GM19395 (cell line): ENCODE data around the gene AKAP1.

ENCODE experiments used
- ATAC-seq: cut with Tn5 transposase; IDR thresholded peaks from one replicate; pipeline ENCODE4 v1.9.1; 2021; ENCODE audit warnings: mild to moderate bottlenecking, moderate library complexity; ENCODE audit not compliant: unreplicated experiment

Gene AKAP1, protein sequence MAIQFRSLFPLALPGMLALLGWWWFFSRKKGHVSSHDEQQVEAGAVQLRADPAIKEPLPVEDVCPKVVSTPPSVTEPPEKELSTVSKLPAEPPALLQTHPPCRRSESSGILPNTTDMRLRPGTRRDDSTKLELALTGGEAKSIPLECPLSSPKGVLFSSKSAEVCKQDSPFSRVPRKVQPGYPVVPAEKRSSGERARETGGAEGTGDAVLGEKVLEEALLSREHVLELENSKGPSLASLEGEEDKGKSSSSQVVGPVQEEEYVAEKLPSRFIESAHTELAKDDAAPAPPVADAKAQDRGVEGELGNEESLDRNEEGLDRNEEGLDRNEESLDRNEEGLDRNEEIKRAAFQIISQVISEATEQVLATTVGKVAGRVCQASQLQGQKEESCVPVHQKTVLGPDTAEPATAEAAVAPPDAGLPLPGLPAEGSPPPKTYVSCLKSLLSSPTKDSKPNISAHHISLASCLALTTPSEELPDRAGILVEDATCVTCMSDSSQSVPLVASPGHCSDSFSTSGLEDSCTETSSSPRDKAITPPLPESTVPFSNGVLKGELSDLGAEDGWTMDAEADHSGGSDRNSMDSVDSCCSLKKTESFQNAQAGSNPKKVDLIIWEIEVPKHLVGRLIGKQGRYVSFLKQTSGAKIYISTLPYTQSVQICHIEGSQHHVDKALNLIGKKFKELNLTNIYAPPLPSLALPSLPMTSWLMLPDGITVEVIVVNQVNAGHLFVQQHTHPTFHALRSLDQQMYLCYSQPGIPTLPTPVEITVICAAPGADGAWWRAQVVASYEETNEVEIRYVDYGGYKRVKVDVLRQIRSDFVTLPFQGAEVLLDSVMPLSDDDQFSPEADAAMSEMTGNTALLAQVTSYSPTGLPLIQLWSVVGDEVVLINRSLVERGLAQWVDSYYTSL

DNA sequence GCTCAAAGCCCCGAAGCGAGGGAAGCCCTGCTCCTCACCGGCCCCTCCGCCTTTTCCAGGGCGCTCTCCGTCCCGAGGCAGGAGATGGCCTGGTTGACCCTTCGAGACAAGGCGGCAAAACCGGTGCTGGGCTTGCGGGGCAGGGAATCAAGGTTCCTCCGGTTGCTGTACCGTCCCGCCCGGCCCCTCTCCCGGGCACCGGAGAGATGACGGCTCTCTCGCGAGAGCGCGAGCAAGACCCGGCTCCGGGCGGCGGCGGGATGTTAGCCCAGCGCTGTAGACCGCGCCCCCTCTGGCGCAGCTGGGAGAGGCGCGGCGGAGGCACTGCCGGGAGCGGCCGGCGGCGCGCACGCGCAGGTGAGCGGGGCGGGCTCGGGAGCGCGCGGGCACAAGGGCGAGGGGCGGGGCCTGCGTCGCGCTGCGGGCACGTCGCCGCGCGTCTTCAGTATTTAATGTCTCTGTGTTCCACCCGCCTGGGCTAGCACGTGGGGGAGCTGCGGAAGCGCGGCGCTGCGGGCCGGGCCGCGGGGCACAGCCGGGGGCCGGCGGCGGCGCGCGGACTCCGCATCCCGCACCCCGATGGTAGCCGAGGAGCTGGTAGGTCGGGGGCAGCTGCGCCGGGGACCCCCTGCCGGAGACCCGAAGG, at the start of gene AKAP1:
TSS of gene AKAP1 (plus strand) at position 445 of the 646 bp plus-strand sequence. CDS start 20,219 bp downstream, outside the sequence.
- ATAC-seq, result peak; percentile 82

DNA sequence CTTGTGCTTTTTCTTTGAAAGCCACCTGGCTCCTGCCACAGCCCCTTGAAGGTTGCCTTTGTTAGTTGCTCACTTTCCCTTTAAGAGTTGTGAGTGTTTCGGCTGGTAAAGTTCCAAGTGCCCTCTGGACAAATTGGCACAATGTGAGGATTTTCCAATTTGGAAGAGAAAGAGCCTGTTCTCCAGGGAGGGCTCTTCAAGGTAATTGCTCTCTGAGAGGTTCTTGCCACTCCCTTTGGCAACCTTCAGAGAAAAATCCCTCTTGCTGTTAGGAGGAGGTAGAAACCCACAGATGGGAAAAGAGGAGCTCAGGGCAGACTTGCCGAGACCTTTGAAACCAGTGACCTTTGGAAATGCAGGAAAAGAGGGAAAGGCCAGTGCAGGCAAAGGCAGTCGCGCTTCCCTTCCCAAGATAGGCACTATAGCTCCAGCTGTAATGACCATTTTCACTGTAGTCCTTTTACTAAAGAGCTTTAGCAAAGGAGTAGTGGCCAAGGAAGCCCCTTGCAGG, 49.0 kb upstream of the AKAP1 start:
- no peak for ATAC-seq

DNA sequence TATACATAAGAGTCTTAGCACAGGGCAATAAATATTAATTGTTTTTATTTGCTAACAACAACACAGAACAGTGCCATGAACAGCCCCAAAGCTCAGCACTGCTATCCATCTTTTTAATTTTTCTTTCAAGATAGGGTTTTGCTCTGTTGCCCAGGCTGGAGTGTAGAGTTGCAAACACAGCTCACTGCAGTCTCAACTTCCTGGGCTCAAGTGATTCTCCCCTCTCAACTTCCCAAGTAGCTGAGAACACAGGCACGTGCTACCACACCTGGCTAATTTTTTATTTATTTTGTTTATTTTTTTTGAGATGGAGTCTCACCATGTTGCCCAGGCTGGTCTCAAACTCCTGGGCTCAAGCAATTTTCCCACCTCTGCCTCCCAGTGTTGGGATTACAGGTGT, 47.6 kb upstream of the AKAP1 start:
- no peak for ATAC-seq

DNA sequence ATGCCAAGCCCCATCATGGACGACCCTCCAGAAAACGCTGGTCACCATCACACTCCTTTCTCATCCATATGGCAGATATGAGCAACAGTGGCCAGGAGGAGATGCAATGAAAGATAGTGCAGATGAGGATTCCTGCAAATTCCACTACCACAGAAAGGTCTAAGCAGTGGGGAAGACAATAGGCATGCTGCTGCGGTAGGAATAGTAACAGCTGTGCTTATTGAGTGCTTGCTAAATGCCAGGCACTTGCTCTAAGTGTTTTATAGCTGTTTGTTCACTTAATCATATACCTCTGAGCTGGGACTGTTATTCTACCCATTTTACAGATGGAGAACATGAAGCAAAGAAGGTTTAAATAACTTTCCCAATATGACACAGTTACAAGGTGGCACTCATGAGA, 46.6 kb upstream of the AKAP1 start:
- ATAC-seq, result no peak

DNA sequence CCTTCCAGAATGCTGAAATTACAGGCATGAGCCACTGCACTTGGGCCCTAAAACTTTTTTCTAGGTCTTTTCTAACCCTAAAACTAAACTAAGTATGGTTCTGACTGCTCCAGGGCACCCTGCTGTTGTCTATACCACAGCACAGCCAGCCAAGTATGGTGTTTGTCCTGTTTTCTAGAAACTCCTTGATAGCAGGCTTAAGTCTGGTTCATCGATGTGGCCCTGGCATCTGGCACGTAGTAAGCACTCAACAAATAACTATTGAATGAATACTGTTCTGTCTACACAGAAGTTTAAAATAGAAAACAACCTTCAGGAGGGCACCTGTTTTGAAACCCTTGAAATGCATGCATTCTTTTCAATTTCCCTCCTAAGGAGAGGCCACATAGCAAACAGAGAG, 44.5 kb upstream of the AKAP1 start:
- ATAC-seq, result no peak

DNA sequence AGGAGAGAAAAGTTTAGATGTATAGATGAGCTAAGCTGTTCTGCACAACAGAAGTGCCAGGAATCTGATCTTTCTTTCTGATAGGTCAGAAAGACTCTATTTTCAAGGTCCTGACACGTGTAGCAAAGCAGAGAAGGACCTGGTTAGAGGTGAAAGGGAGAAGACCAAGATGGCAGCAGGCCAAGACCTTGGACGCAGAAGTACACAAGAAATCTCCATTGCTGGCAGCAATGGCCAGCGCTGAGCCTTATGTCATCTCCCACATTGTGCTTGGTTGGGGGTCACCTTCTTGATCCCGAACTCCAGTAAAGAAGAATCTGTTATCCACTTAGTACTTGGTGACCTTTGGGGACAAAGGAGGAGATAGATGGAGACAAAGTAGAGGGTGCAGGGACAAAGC, 41.8 kb upstream of the AKAP1 start:
- no peak for ATAC-seq

DNA sequence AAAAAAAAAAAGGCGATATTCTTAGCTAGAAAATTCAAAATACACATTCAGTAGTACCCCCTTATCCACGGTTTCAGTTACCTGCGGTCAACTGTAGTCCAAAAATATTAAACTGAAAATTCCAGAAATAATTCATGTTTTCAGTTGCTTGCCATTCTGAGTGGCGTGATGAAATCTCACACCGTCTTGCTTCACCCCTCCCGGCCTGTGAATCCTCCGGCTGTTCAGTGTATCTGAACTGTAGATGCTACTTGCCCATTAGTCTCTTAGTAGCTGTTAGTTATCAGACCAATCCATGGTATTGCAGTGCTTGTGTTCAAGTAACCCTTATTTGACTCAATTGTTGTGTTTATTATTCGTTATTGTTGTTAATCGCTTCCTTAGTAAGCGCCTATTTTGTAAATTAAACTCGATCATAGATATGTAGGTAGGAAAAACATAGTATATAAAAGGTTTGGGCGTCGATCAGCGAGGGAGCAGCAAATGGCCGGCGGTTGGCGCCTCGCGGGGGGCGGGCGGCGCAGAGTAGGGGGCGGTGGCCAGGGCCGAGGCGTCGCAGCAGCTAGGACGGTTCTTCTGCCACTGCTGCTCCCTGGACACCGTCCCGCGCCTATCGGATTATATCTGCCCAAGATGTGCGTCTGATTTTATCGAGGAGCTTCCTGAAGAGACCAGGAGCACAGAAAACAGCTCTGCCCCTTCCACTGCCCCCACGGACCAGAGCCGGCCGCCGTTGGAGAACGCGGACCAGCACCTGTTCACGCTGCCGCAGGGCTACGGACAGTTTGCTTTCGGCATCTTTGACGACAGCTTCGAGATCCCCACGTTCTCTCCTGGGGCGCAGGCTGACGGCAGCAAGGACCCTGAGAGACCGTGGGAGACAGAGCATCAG, 39.8 kb upstream of the AKAP1 start:
- peak; percentile 25 for ATAC-seq

DNA sequence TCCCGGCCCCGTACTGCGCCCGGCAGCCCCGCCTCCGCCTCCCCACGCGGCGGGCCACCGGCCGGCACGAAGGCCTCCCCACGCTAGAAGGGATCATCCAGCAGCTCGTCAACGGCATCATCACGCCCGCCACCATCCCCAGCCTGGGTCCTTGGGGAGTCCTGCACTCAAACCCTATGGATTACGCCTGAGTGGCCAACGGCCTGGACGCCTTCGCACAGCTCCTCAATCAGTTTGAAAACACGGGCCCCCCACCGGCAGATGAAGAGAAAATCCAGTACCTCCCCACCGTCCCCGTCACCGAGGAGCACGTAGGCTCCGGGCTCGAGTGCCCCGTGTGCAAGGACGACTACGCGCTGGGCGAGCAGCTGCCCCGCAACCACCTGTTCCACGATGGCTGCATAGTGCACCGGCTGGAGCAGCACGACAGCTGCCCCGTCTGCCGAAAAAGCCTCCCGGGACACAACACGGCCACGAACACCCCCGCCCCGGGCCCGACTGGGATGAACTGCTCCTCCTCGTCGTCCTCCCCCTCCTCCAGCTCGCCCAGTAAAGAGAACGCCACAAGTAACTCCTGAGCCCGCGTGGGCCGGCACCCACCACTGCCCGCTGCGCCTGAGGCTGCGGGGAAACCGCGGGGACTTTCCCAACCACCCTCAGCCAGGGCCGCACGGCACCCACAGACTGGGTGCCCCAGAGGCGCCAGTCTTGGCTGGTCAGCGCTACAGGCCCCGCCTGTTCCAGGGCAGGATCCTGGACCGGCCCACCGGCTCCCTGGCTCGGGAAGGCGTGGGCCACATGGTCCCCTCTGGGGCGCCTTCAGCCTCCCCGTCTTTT, 39.0 kb upstream of the AKAP1 start:
- peak; percentile 69 for ATAC-seq

DNA sequence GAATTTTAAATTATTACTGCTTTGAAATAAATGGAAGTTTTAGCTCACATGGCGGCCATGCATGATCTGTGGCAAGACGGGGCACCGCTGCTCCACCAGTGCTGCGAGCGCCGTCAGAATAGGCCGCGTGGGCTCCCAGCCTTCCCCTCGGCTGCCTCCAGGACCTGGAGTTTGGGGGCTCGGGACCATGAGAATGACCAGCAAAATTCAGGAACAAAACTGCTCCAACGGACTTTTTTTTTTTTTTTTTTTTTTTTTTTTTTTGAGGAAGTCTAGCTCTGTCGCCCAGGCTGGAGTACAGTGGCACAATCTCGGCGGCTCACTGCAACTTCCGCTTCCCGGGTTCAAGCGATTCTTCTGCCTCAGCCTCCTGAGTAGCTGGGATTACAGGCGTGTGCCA, 38.3 kb upstream of the AKAP1 start:
- ATAC-seq, result no peak

DNA sequence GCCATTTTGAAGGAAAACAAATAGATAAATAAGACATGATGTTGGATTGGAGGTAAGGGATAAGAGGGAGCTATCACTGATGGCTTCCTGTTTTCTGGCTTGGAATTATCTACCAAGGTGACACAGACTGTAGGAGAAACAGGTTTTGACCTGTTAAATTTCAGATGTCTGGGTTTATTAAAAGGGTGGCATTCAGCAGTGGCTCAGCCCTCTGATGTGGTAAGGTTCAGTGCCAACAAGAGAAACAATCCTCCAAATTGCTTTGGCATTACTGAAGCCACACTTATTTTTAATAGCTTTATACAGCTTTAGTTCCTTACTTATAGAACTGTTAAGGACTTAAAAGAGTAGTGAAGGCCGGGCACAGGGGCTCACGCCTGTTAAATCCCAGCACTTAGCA, 37.0 kb upstream of the AKAP1 start:
- no peak for ATAC-seq

DNA sequence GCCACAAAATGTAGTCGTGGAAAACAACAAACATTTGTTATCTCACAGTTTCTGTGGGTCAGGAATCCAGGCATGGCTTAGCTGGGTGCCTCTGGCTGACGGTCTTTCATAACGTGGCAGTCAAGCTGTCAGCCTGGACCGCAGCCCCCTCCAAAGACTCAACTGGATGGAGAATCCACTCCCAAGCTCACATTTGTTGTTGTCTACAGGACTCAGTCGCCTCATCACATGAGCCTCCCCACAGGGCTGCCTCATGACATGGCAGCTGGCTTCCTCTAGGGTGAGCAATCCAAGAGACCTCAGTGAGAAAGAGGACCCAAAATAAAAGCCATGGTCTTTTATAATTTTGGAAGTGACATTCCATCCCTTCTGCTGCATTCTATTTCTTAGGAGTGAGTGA, 34.7 kb upstream of the AKAP1 start:
- no peak for ATAC-seq

DNA sequence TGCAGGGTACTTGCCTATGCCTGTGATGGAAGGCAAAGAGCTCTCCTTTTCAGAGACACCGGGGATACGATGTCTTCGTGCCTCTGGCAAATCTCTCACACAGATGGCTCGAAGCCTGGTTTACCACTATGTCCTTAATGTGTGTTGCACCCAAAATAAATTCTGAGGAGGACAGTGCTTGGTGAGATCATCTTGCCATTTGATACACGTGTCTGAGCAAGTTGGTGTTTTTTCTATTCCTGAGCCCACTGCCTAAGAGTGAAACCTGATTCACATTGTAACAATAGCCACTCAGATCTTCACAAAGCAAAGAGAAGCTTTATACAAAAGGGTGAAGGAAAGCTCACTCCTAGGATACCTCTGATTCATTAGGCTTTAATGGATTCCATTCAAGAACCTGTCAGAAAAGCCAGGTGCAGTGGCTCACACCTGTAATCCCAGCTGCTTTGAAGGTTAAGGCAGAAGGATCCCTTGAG, 33.1 kb upstream of the AKAP1 start:
- ATAC-seq, result no peak

DNA sequence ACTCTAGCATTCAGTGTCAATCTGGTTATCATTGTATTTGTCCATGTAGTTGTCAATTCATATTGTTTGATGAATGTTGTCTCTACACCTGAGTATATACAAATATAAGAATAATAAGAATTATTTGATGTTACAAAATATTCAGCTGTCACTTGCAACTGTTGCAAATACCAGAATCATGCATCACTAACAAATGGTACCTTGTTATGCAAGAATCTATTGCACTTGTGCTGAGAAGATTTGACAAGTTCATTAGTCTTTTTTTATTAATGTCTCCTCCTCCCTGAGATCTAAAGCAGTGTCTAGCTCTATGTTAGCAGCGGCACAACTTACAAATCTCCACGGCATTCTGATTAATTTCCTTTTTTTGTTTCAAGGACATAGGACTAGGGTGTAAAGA, 22.2 kb upstream of the AKAP1 start:
- no peak for ATAC-seq

DNA sequence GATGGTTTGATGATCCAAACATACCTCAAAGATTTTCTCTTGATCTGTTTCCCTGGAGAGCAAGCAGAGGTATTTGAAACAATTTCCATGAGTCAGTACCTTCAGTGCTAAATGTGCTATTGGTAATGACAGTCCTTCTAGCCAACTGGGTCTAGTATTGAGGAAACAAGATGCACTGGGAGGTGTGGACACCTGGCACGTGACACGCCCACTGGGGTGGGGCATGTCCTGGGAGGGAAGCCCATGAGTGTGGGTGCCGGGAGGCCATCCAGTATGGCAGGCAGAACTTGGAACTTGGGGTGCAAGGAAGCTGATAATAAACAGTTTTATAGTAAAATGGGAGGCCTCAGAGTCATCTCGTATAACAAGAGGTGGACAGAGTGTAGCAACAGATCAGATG, 17.9 kb upstream of the AKAP1 start:
- no peak for ATAC-seq

DNA sequence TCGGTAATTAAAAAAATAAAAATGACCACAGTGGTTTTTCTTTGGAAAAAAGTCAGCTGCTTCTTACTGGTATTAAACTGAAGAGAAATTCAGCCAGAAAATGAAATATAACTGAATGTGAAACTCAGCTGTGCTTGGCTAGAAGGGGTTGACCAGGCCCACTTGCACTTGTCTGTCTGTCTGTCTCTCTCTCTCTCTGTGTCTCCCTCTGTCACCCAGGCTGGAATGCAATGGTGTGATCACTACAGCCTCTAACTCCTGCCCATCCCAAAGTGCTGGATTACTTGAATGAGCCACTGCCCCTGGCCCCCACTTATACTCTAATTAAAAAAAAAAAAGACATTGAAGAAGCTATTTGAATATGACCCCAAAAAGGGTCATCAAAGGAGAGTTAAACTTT, 17.3 kb upstream of the AKAP1 start:
- ATAC-seq, result no peak

DNA sequence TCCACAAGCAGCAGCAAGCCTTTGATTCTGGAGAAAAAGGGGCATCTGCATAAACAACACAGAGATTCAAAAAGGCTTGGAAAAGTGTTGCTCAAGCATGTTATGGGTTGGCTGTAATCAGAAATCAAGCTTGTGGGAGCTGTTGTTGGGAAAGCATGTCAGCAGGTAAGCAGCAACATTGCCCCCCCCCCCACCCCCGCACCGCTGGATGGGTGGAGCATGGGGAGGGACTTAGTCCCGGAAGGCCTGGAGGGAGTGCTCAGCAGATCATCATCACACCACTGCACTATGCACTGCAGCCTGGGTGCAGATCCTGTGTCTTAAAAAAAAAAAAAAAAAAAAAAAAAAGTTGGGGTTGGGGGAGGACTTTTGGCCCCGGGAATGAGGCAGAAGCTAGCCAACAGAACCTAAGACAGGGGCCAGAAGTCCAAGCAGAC, 16.8 kb upstream of the AKAP1 start:
- ATAC-seq, result no peak

DNA sequence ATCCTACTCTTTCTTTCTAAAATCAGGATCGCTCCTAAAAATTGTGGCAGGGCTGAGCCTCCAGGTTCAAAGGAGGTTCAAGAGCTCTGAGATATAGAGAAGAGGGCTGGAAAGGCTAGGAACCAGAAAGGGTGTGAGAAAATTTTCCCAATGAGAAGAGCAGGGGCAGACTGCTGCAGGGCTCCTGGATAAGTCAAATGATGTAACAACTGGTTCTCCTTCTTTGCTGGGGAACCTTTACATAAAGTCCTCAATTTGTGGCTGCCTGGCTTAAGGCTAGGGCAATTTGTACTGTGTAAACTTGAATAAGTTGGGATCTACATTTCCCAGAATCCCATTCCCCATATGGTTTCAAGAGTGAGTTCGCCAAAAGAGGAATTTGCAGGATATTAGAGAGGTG, 16.3 kb upstream of the AKAP1 start:
- no peak for ATAC-seq

DNA sequence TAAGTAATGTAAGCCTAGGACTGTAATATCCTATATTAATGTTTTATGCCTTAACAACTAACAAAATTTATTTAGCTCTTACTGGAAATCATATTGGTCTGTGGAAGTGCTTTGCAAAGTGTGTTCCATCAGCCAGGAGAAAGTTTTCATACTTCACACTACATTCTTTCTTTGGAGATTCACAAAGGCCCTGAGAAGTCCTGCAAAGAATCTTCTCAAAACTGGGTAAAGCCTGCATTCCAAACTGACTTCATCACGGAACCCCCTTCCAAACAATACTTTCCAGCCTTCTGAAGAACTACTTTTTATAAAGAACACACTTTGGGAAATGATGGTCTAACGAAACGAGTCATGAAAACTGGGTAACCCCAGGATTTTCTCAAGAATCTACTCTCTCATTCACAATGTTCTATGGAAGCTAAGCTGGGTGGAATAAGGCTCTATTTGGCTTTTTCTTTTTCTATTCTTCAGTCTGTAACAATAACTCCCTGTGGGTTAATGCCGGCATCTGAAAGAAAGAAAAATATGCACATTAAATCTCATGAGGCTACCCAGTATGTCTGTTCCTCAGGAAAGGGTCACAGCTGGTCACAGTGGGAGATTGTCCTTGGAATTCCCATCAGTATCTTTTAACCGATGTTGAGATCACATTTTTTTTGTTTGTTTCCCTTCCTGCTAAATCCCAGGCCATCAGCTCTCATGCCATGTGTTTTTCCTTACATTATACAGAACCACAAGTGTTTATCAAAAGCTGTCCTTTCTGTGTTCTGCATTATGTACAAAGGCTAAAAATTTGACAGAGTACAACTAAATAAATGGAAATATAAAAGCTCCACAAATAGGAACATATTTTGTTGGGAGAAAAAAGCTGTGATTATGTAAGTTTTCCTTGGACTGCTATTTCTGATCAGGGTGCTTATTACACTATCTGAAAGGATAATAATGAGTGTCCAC, 12.8 kb upstream of the AKAP1 start:
- ATAC-seq, result no peak
